ENCODE data around the gene ADGRL2.

DNA sequence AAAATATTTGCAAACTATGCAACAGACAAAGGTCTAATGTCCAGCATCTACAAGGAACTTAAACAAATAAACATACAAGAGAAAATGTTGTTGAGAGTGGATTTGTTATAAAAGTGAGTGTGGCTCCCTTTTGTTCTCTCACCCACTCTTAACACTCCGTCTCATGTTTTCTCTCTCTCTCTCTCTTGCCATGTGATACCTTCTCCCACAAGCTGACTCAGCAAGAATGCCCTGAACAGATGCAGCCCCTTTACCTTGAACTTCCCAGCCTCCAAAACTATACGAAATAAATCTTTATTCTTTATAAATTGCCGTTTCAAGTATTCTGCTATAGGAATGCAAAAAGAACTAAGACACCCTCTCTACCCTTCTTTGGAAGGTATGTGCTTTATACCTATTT is 234.1 kb downstream of the ADGRL2 start:
- TF ChIP-seq, protein P1, sequence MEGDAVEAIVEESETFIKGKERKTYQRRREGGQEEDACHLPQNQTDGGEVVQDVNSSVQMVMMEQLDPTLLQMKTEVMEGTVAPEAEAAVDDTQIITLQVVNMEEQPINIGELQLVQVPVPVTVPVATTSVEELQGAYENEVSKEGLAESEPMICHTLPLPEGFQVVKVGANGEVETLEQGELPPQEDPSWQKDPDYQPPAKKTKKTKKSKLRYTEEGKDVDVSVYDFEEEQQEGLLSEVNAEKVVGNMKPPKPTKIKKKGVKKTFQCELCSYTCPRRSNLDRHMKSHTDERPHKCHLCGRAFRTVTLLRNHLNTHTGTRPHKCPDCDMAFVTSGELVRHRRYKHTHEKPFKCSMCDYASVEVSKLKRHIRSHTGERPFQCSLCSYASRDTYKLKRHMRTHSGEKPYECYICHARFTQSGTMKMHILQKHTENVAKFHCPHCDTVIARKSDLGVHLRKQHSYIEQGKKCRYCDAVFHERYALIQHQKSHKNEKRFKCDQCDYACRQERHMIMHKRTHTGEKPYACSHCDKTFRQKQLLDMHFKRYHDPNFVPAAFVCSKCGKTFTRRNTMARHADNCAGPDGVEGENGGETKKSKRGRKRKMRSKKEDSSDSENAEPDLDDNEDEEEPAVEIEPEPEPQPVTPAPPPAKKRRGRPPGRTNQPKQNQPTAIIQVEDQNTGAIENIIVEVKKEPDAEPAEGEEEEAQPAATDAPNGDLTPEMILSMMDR (optimal IDR thresholded peaks at IDR 0.05 in 1 of 3, IDR thresholded peaks at IDR 0.05 in 1 of 3, conservative IDR thresholded peaks at IDR 0.05 in 1 of 3; ENCODE audit: extremely low read depth in 1 of 3, insufficient read depth in 2 of 3, low read length in 3 of 3) = no peak
- TF ChIP-seq EZH2 (IDR thresholded peaks at IDR 0.05; ENCODE audit: low read length) = no peak

Data from keratinocyte (primary cell).